HCT116 (cell line): ENCODE data around the gene EZH2. TPM values are rescaled to one million over a fixed set of nuclear protein-coding genes. Genes with fewer than 3 reads are reported as not detected.
A peak's percentile ranks its signal among the peaks of the same experiment; 100 is the strongest.

Source experiments
- ATAC-seq: fragments of 200-7000 bp; cut with Tn5 transposase; 2 replicates; pipeline ENCODE4 v1.9.1; 2020; ENCODE audit warnings: mild to moderate bottlenecking, moderate library complexity
- BruUV-seq: library from RNA; stranded (reverse); fragments of 400-500 nt; replicated peaks from 2 replicates; lab custom pipeline; 2021; lab: Mats Ljungman, UMichigan
- CTCF ChIA-PET: fragments of 300-600 bp; sonication (Branson Sonifier 250); formaldehyde crosslinking; loops from one replicate; lab custom pipeline; 2021; ENCODE audit warnings: antibody characterized with exemption; lab: Charles Lee
- POLR2A ChIA-PET: fragments of 300-600, 350-600 bp; sonication (Branson Sonifier 250); formaldehyde crosslinking; loops from one replicate; lab custom pipeline; 2021; ENCODE audit warnings: antibody characterized with exemption; lab: Charles Lee
- RAD21 ChIA-PET, 2 experiments: fragments of 300-600 bp; sonication (Branson Sonifier 250); formaldehyde crosslinking; loops; one replicate each; lab custom pipeline; 2023; ENCODE audit warnings: low total read pairs in 2 of 2; ENCODE audit not compliant: uncharacterized antibody in 2 of 2, unreplicated experiment in 2 of 2, low non-redundant PET in 1 of 2; lab: Charles Lee
- DNase-seq: peaks from one replicate; pipeline ENCODE4 v3.0.0-alpha.2; 2010; ENCODE audit warnings: low read depth, low spot score
- H2AFZ ChIP-seq: fragments of 200-600 bp; shearing (Covaris generic), sonication (generic); 2 replicates; pipeline ENCODE4 v1.6.1; 2017; ENCODE audit warnings: low read depth, mixed run types, mixed read lengths, antibody characterized with exemption, low read length; ENCODE audit not compliant: poor library complexity, severe bottlenecking
- H3K27ac ChIP-seq: 2 replicates; pipeline ENCODE4 v1.5.1; 2012; ENCODE audit warnings: low read depth, low read length
- H3K27me3 ChIP-seq: fragments of 200-600 bp; sonication (generic); 2 replicates; pipeline ENCODE4 v1.6.1; 2016; ENCODE audit warnings: mixed run types, low read length, mixed read lengths; ENCODE audit not compliant: insufficient read depth
- H3K36me3 ChIP-seq, 2 experiments: fragments of 200-500 bp in 1 of 2; fragments of 200-600 bp in 1 of 2; sonication (Bioruptor generic) in 1 of 2; sonication (generic) in 1 of 2; 2 replicates each; pipeline versions ENCODE4 v1.5.1 to v1.6.1; 2014 to 2016; ENCODE audit warnings: low read length in 2 of 2, inconsistent platforms in 1 of 2, mixed read lengths in 1 of 2, mixed run types in 1 of 2; ENCODE audit not compliant: insufficient read depth in 2 of 2, control insufficient read depth in 1 of 2
- H3K4me1 ChIP-seq, 2 experiments: fragments of 200-600 bp in 1 of 2; sonication (generic) in 1 of 2; 2 replicates each; pipeline versions ENCODE4 v1.5.1 to v1.6.1; 2012 to 2017; ENCODE audit warnings: low read length in 2 of 2, inconsistent platforms in 1 of 2, mild to moderate bottlenecking in 1 of 2, mixed read lengths in 1 of 2, mixed run types in 1 of 2, moderate library complexity in 1 of 2; ENCODE audit not compliant: insufficient read depth in 2 of 2, control insufficient read depth in 1 of 2
- H3K4me2 ChIP-seq: fragments of 200-600 bp; sonication (generic); 2 replicates; pipeline ENCODE4 v1.6.1; 2017; ENCODE audit warnings: mixed run types, low read length, mixed read lengths
- H3K4me3 ChIP-seq, 2 experiments: fragments of 200-600 bp in 1 of 2; sonication (generic) in 1 of 2; replicated peaks in 1 of 2; 2 replicates each; pipeline ENCODE4 v1.5.1; 2011 to 2016; ENCODE audit warnings: low read length in 2 of 2, control low read depth in 1 of 2, low read depth in 1 of 2, mild to moderate bottlenecking in 1 of 2, mixed read lengths in 1 of 2, mixed run types in 1 of 2
- H3K79me2 ChIP-seq: fragments of 200-600 bp; sonication (generic); 2 replicates; pipeline ENCODE4 v1.6.1; 2017; ENCODE audit warnings: mild to moderate bottlenecking, mixed run types, low read length, moderate library complexity, mixed read lengths; ENCODE audit not compliant: insufficient read depth
- H3K9ac ChIP-seq: fragments of 200-600 bp; sonication (generic); 2 replicates; pipeline ENCODE4 v1.6.1; 2016; ENCODE audit warnings: low read length, mixed read lengths
- H3K9me2 ChIP-seq: fragments of 200-600 bp; sonication (generic), shearing (Covaris generic); 2 replicates; pipeline ENCODE4 v1.6.1; 2017; ENCODE audit warnings: mixed run types, mild to moderate bottlenecking, moderate library complexity; ENCODE audit not compliant: insufficient read depth
- H3K9me3 ChIP-seq, 2 experiments: fragments of 200-500 bp in 1 of 2; fragments of 200-600 bp in 1 of 2; sonication (Bioruptor generic) in 1 of 2; sonication (generic) in 1 of 2; 2 replicates each; pipeline ENCODE4 v1.6.1; 2014 to 2017; ENCODE audit warnings: low read length in 2 of 2, mixed read lengths in 2 of 2, inconsistent platforms in 1 of 2, low read depth in 1 of 2, mild to moderate bottlenecking in 1 of 2, mixed run types in 1 of 2, moderate library complexity in 1 of 2; ENCODE audit not compliant: control insufficient read depth in 1 of 2, insufficient read depth in 1 of 2
- H4K20me1 ChIP-seq: fragments of 200-600 bp; sonication (generic), shearing (Covaris generic); 2 replicates; pipeline ENCODE4 v1.6.1; 2017; ENCODE audit warnings: mixed run types, mild to moderate bottlenecking, moderate library complexity; ENCODE audit not compliant: insufficient read depth
- ATF3 ChIP-seq: IDR thresholded peaks from 2 replicates; pipeline ENCODE4 v1.6.1; 2012
- CBX3 ChIP-seq: IDR thresholded peaks from 2 replicates; pipeline ENCODE4 v1.6.1; 2012; ENCODE audit warnings: low read depth
- CEBPB ChIP-seq: IDR thresholded peaks from 2 replicates; pipeline ENCODE4 v1.6.1; 2012; ENCODE audit warnings: low read depth
- EGR1 ChIP-seq: IDR thresholded peaks from 2 replicates; pipeline ENCODE4 v1.6.1; 2012; ENCODE audit warnings: low read depth
- ELF1 ChIP-seq: IDR thresholded peaks from 2 replicates; pipeline ENCODE4 v1.6.1; 2012; ENCODE audit warnings: low read depth, borderline replicate concordance
- EZH2phosphoT487 ChIP-seq: fragments of 200-600 bp; IDR thresholded peaks from 2 replicates; pipeline ENCODE4 v1.6.1; 2018; ENCODE audit warnings: antibody characterized with exemption, borderline replicate concordance
- FOSL1 ChIP-seq: IDR thresholded peaks from 2 replicates; pipeline ENCODE4 v1.6.1; 2012; ENCODE audit warnings: low read depth
- JUND ChIP-seq: IDR thresholded peaks from 2 replicates; pipeline ENCODE4 v1.6.1; 2012
- MAX ChIP-seq: IDR thresholded peaks from 2 replicates; pipeline ENCODE4 v1.6.1; 2012
- POLR2A ChIP-seq: IDR thresholded peaks from 2 replicates; pipeline ENCODE4 v1.7.0; 2011; ENCODE audit warnings: borderline replicate concordance; ENCODE audit not compliant: insufficient read depth, insufficient read length; ENCODE audit errors: extremely low read depth
- RAD21 ChIP-seq: IDR thresholded peaks from 2 replicates; pipeline ENCODE4 v1.6.1; 2012; ENCODE audit warnings: low read depth, mild to moderate bottlenecking
- REST ChIP-seq: IDR thresholded peaks from 2 replicates; pipeline ENCODE4 v1.6.1; 2012; ENCODE audit warnings: low read depth
- SIN3A ChIP-seq: IDR thresholded peaks from 2 replicates; pipeline ENCODE4 v1.6.1; 2012; ENCODE audit warnings: low read depth
- SRF ChIP-seq: IDR thresholded peaks from 2 replicates; pipeline ENCODE4 v1.6.1; 2012; ENCODE audit warnings: low read depth
- ZBTB33 ChIP-seq: IDR thresholded peaks from 2 replicates; pipeline ENCODE4 v1.6.1; 2011; ENCODE audit warnings: mild to moderate bottlenecking, low read length, moderate library complexity; ENCODE audit not compliant: insufficient replicate concordance; ENCODE audit errors: extremely low read depth
- ZNF274 ChIP-seq: fragments of 200-500 bp; sonication (Bioruptor generic); IDR thresholded peaks from 2 replicates; pipeline ENCODE4 v1.6.1; 2014; ENCODE audit warnings: mild to moderate bottlenecking, low read depth, low read length, inconsistent platforms
- intact Hi-C: fragments of 100-400 bp; cut with micrococcal nuclease; formaldehyde crosslinking; loops from 2 replicates; pipeline ENCODE4 v1.10.0; 2022
- total RNA-seq: library from RNA; stranded (reverse); gene quantifications from one replicate; pipeline ENCODE4 v1.2.1, GENCODE V29; 2021; ENCODE audit not compliant: unreplicated experiment

Gene EZH2
- total RNA-seq, 1 experiment from 2014 or later: 55.2 TPM

GRCh38 chr7:148911626-148912025, 27.5 kb upstream of the EZH2 start:
- Histone ChIP-seq H3K4me2 (peak overlapping the region; percentile 32; the same call in 1 of the 2 replicates), H3K9me2 (no peaks in the 10 kb centered on the region), H3K4me1 (peaks cover 22 to 49% of the 10 kb centered on the region in 2 experiments), H3K27me3 (peaks cover 3% of the 10 kb centered on the region; the same call in 1 of the 2 replicates), H4K20me1 (no peaks in the 10 kb centered on the region), H2AFZ (no peak overlapping the region), H3K36me3 (no peaks in the 10 kb centered on the region), H3K27ac (no peak overlapping the region), H3K4me3 (no peak overlapping the region), H3K79me2 (no peaks in the 10 kb centered on the region), H3K9ac (no peak overlapping the region), H3K9me3 (no peaks in the 10 kb centered on the region)
- no TSS peak for BruUV-seq
- CTCF ChIA-PET: no interaction called here
- TF ChIP-seq POLR2A (no peak), MAX (peak; percentile 50)
- POLR2A ChIA-PET: interaction anchor here (1.4 kb wide), 1 partner anchor 30 kb away, joined by 3 read pairs; no protein-coding TSS in a partner anchor
- intact Hi-C loops: no loop called here
- ATAC-seq (peak; percentile 29), DNase-seq (peak; percentile 15)
- RAD21 ChIA-PET: no interaction called here

GRCh38 chr7:148909568-148909967, 25.5 kb upstream of the EZH2 start:
- POLR2A ChIA-PET: no interaction called here
- no peak for TF ChIP-seq CEBPB
- no peak for TF ChIP-seq JUND
- no peak for TF ChIP-seq REST
- no peak for TF ChIP-seq ATF3
- TF ChIP-seq CBX3: no peak
- no peak for TF ChIP-seq FOSL1
- no peak for TF ChIP-seq EGR1
- TF ChIP-seq SIN3A: no peak
- no peak for TF ChIP-seq RAD21
- TF ChIP-seq ELF1: no peak
- TF ChIP-seq MAX: no peak
- TF ChIP-seq ZBTB33: no peak
- no peak for TF ChIP-seq SRF
- no peak for TF ChIP-seq EZH2phosphoT487
- TF ChIP-seq ZNF274: no peak

More at GRCh38 chr7:148909568-148909967, 25.5 kb upstream of the EZH2 start:
- ChIA-PET RAD21 (no interaction called here), CTCF (no interaction called here)
- Histone ChIP-seq H3K36me3 (no peaks in the 10 kb centered on the region), H3K4me1 (peaks cover 15 to 36% of the 10 kb centered on the region in 2 experiments), H3K9me3 (no peaks in the 10 kb centered on the region), H3K9me2 (no peaks in the 10 kb centered on the region), H2AFZ (no peak overlapping the region), H3K4me3 (no peak overlapping the region), H3K4me2 (no peak overlapping the region), H3K27me3 (peaks cover 3% of the 10 kb centered on the region; the same call in 1 of the 2 replicates), H4K20me1 (no peaks in the 10 kb centered on the region), H3K27ac (no peak overlapping the region), H3K9ac (no peak overlapping the region), H3K79me2 (no peaks in the 10 kb centered on the region)
- no TSS peak for BruUV-seq
- ATAC-seq (no peak), DNase-seq (no peak)
- intact Hi-C loops: no loop called here
